ENCODE results near the gene FLNC.

FLNC gene

GRCh38 chr7:128879939-128880746, 49.9 kb downstream of the FLNC start:
- peak; percentile 67 for DNase-seq

- no peak for DNase-seq
Observed at GRCh38 chr7:128880791-128881457, 50.7 kb downstream of the FLNC start.

DNA sequence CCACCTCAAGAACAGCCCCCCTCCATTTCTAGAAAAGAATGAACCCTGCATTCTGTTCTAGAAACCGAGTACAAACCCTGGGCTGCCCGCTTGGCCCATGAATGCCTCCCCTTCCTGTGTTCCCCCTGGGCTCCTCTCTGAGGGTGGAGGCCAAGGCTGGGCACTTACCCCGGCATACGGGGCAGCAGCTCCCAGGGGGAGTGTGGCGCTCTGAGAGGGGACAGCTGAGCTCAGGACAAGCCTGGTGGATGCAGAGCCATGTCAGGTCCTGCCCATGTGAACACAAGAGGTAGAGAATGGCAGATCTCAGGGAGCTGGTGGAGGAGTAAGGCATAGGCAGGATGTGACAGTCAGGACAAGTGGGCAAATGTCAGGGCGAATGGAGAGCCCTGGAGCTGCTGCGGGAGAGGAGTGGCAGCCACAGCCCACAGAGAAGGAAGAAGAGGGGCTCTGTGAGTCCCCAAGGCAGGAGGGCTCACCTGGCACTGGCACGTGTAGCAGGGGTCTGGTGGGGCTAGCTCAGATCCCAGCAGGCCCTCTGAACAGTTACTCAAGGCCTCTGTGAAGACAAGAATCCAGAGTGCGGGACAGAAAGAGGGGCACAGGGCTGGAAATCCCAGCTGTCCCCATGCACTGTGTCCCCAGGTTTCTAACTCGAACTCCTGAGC, 51.4 kb downstream of the FLNC start:
- no peak for DNase-seq

GRCh38 chr7:128882134-128882533, 51.9 kb downstream of the FLNC start:
- DNase-seq: no peak

DNA sequence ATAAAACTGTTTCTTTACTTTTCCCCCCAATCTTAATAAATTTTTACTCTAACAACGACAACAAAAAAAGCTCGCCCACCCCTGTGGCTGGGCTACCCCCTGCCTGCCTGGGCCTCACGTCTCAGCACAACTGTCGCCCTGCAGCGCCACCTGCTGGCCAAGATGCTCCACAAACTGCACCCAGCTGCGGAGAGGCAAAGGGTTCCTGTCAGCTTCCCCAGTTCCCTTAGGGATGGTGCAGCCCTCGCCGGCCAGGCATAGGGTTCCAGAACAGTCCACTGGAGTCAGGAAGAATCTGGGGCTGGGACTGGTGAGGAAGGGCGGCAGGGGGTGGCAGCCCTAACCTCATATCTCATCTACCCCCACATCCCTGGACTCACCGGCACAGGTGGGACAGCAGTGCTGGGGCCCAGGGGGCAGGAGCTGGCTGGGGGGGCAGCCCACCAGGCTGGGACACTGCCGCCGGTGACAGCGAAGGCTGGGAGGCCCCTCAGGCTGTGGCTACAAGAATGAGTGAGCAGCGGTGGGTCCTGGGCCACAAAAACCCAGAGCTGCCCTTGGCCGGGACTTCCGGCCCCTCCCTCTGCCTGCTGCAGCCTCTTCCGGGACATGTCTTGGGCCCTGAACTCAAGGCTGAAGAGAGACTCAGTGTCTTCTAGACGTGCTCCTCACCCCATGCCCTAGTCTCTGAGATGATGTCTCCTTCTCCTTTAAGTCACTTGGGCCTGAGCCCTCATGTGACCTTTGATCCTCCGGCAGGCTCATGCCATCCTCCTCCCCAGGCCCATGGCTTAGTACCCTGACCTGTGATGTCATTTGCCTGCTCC, 53.6 kb downstream of the FLNC start:
- peak; percentile 74 for DNase-seq

- DNase-seq: no peak
Observed at GRCh38 chr7:128884561-128885369, 54.6 kb downstream of the FLNC start.

DNA sequence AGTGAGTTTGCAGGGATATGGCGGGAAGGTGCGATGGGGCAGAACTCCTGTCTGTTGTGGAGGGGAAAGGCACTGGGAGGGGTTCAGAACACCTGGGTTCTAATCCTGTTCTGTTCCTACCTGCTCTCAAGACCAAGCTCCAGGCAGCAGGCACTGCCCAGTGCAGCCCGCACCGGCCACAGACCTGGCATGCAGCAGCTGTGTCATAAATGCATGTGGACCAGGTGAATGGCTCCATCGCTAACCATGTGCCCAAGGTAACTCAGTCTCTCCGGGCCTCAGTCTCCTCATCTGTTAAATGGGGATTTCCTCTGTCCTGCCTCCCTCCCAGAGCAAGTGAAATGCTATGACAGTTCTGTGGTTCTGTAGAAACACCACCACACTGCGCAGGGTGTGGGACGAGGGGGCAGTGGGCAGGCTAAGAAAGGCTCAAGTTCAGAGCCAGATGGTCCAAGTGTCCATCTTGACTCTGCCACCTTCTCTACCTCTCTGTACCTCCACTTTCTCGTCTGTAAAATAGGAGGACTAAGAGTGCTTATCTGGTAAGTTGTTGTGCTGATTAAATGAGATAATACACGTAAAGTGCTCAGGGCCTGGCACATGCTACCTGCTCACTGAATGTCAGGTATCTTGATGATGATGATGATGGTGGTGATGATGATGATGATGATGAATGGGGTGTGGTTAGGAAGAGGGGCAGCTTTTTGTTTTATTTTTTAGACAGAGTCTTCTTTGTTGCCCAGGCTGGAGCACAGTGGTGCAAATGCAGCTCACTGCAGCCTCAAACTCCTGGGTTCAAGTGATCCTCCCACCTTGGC, 55.4 kb downstream of the FLNC start:
- no peak for DNase-seq

GRCh38 chr7:128886391-128887168, 56.4 kb downstream of the FLNC start:
- DNase-seq: no peak

- DNase-seq: no peak
Observed at GRCh38 chr7:128887169-128888038, 57.2 kb downstream of the FLNC start.

DNA sequence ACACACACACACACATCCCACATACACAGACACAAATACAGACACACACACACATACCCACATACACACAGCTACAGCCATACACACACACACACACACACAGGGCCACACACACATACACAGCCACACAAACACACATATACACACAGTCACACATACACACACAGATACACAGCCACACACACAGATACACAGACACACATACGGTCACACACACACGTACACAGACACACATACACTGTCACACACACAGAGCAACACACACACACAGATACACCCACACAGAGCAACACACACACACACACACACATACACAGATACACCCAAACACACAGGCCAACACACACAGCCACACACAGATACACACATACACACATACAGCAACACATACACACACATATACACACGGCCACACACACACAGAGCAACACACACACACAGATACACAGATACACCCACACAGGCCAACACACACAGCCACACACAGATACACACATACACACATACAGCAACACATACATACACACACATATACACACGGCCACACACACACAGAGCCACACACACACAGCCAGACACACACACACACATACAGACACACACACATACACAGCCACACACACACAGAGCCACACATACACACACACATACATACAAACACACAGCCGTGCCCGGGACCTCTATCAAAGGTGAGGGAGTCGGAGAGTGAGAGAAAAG, 58.0 kb downstream of the FLNC start:
- DNase-seq: no peak

- DNase-seq: no peak
Observed at GRCh38 chr7:128888756-128889095, 58.5 kb downstream of the FLNC start.

DNA sequence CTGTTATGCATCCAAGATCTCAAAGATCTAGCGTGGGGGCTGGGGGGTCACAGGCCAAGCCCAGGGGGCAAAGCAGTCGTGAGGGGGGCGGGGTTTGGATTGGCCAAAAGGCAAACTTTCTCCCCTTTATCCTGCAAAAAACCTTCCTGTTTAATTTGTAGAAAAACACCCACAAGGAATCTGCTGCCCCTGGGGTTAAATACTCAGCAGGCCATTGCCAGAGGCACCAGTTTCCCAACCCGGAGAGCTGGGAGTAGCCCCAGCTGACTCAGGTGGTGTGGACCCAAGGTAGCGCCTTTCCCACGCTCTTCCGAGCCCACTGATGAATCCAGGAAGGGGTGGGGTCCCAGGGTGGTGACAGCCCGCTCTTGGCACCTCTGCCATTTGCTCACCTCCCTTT, 58.9 kb downstream of the FLNC start:
- DNase-seq: no peak

DNA sequence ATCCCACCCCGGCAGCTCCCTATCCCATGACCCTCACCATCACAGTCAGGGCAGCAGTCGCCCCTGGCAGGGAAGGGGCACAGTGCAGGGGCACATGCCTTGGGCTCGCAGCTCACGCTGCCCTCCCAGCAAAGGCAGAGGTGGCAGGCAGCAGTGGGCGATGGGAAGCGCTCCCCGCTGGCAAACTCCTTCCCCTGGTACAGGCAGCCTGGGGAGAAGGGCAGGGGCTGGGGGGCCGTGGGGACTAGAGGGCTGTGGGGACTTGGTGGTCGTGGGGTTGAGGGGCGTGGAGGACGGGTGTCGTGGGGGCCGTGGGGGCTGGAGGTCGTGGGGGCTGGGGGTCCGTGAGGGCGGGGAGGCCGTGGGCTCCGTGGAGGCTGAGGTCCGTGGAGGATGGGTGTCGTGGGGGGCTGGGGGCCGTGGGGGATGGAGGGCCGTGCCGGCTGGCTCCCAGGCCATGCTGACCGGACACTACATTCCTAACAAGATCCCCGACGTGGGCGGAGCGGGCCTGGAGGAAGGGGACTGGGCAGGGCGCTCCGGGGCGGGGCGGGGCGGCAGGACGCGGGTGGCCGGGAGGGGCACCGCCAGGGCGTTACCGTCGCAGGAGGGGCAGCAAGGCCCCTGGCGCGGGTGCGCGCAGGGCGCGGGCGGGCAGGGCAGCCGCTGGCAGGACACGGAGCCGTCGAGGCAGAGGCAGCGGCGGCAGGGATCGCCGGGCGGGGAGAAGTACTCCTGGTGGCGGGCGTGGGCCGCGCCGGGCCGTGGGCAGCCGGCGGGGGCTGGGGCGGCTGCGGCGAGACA, 60.3 kb downstream of the FLNC start:
- no peak for DNase-seq

- DNase-seq: no peak
Observed at GRCh38 chr7:128891110-128891941, 61.1 kb downstream of the FLNC start.

- no peak for DNase-seq
Observed at GRCh38 chr7:128891942-128892269, 61.7 kb downstream of the FLNC start.

DNA sequence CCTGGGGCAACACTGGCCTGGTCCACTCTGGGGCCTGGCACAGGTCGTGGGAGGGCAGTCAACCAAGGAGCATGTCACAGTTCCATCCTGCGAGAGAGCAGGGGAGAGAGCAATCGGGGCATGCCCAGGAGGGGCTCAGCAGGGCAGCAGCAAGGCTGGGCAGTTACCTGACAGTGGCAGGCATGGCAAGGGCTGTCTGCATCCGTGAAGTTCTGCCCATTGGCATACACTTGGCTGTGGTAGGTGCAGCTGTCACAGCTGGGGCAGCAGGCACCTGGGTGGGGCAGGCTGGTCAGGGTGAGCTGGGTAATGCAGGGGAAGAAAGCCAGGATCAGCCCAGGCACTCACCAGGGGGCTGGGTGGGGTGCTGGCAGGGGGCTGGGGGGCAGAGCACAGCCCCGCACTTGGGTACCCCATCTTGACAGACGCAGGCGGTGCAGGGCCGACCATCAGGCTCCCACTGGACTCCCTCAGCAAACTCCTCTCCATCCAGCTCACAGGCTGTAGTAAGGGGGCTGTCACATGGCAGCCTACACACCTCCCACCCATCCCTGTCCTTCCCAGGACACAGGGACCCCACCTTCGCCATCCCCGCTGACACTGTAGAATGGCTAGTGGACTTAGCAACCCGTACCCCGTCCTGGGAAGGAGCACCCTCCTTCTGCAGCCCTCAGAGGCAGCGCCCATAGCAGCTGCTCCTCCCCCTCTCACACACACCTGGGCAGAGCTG, 62.5 kb downstream of the FLNC start:
- DNase-seq: no peak

All from midbrain (tissue), 1 donor.